ENCODE data around the gene NT5DC2.

DNA sequence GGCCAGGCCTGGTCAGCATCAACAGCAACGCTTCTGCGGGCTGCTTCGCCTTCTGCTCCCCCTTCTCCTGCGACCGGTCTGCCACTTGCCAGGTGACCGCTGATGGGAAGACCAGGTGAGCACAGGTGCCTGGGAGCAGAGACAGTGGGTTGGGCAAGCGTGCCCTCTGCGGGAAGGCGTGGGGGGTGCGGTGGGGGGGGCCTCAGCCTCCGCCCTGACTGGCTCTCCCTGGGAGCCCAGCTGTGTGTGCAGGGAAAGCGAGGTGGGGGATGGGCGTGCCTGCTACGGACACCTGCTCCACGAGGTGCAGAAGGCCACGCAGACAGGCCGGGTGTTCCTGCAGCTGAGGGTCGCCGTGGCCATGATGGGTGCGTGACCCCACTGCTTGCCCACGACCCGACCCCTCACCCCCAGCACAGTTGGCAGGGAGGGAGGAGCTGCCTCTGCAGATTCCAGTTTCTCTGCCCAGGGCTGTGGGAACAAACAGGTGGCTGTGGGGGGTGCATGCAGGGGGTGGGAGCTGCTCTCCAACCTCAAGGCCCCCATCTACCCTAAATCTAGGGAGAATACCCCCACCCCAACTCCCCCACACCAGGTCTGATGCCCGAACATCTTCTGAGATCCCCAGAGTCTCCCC lies 29.8 kb downstream of the NT5DC2 start:
- TF ChIP-seq POLR2AphosphoS5 (IDR thresholded peaks at IDR 0.05) (no peak), CTCF (IDR thresholded peaks at IDR 0.05) (no peak)
